HCT116 (cell line): ENCODE results near the gene ACBD7. TPM values are rescaled to one million over a fixed set of nuclear protein-coding genes. Genes with fewer than 3 reads are reported as not detected.

Source experiments
- ATAC-seq: fragments of 200-7000 bp; cut with Tn5 transposase; 2 replicates; pipeline ENCODE4 v1.9.1; 2020; ENCODE audit warnings: mild to moderate bottlenecking, moderate library complexity
- Bru-seq: library from RNA; stranded (reverse); fragments of 400-500 nt; gene quantifications from one replicate; lab custom pipeline; 2021; lab: Mats Ljungman, UMichigan
- BruChase-seq, 2 experiments: library from RNA; stranded (reverse); fragments of 400-500 nt; gene quantifications; one replicate each; lab custom pipeline; 2021; lab: Mats Ljungman, UMichigan
- BruUV-seq: library from RNA; stranded (reverse); fragments of 400-500 nt; replicated peaks from 2 replicates; lab custom pipeline; 2021; lab: Mats Ljungman, UMichigan
- CTCF ChIA-PET: fragments of 300-600 bp; sonication (Branson Sonifier 250); formaldehyde crosslinking; loops from one replicate; lab custom pipeline; 2021; ENCODE audit warnings: antibody characterized with exemption; lab: Charles Lee
- POLR2A ChIA-PET: fragments of 300-600, 350-600 bp; sonication (Branson Sonifier 250); formaldehyde crosslinking; loops from one replicate; lab custom pipeline; 2021; ENCODE audit warnings: antibody characterized with exemption; lab: Charles Lee
- RAD21 ChIA-PET, 2 experiments: fragments of 300-600 bp; sonication (Branson Sonifier 250); formaldehyde crosslinking; loops; one replicate each; lab custom pipeline; 2023; ENCODE audit warnings: low total read pairs in 2 of 2; ENCODE audit not compliant: uncharacterized antibody in 2 of 2, unreplicated experiment in 2 of 2, low non-redundant PET in 1 of 2; lab: Charles Lee
- DNase-seq: peaks from one replicate; pipeline ENCODE4 v3.0.0-alpha.2; 2010; ENCODE audit warnings: low read depth, low spot score
- H2AFZ ChIP-seq: fragments of 200-600 bp; shearing (Covaris generic), sonication (generic); 2 replicates; pipeline ENCODE4 v1.6.1; 2017; ENCODE audit warnings: low read depth, mixed run types, mixed read lengths, antibody characterized with exemption, low read length; ENCODE audit not compliant: poor library complexity, severe bottlenecking
- H3K27ac ChIP-seq: 2 replicates; pipeline ENCODE4 v1.5.1; 2012; ENCODE audit warnings: low read depth, low read length
- H3K27me3 ChIP-seq: fragments of 200-600 bp; sonication (generic); 2 replicates; pipeline ENCODE4 v1.6.1; 2016; ENCODE audit warnings: mixed run types, low read length, mixed read lengths; ENCODE audit not compliant: insufficient read depth
- H3K36me3 ChIP-seq, 2 experiments: fragments of 200-500 bp in 1 of 2; fragments of 200-600 bp in 1 of 2; sonication (Bioruptor generic) in 1 of 2; sonication (generic) in 1 of 2; 2 replicates each; pipeline versions ENCODE4 v1.5.1 to v1.6.1; 2014 to 2016; ENCODE audit warnings: low read length in 2 of 2, inconsistent platforms in 1 of 2, mixed read lengths in 1 of 2, mixed run types in 1 of 2; ENCODE audit not compliant: insufficient read depth in 2 of 2, control insufficient read depth in 1 of 2
- H3K4me1 ChIP-seq, 2 experiments: fragments of 200-600 bp in 1 of 2; sonication (generic) in 1 of 2; 2 replicates each; pipeline versions ENCODE4 v1.5.1 to v1.6.1; 2012 to 2017; ENCODE audit warnings: low read length in 2 of 2, inconsistent platforms in 1 of 2, mild to moderate bottlenecking in 1 of 2, mixed read lengths in 1 of 2, mixed run types in 1 of 2, moderate library complexity in 1 of 2; ENCODE audit not compliant: insufficient read depth in 2 of 2, control insufficient read depth in 1 of 2
- H3K4me2 ChIP-seq: fragments of 200-600 bp; sonication (generic); 2 replicates; pipeline ENCODE4 v1.6.1; 2017; ENCODE audit warnings: mixed run types, low read length, mixed read lengths
- H3K4me3 ChIP-seq, 2 experiments: fragments of 200-600 bp in 1 of 2; sonication (generic) in 1 of 2; replicated peaks in 1 of 2; 2 replicates each; pipeline ENCODE4 v1.5.1; 2011 to 2016; ENCODE audit warnings: low read length in 2 of 2, control low read depth in 1 of 2, low read depth in 1 of 2, mild to moderate bottlenecking in 1 of 2, mixed read lengths in 1 of 2, mixed run types in 1 of 2
- H3K79me2 ChIP-seq: fragments of 200-600 bp; sonication (generic); 2 replicates; pipeline ENCODE4 v1.6.1; 2017; ENCODE audit warnings: mild to moderate bottlenecking, mixed run types, low read length, moderate library complexity, mixed read lengths; ENCODE audit not compliant: insufficient read depth
- H3K9ac ChIP-seq: fragments of 200-600 bp; sonication (generic); 2 replicates; pipeline ENCODE4 v1.6.1; 2016; ENCODE audit warnings: low read length, mixed read lengths
- H3K9me2 ChIP-seq: fragments of 200-600 bp; sonication (generic), shearing (Covaris generic); 2 replicates; pipeline ENCODE4 v1.6.1; 2017; ENCODE audit warnings: mixed run types, mild to moderate bottlenecking, moderate library complexity; ENCODE audit not compliant: insufficient read depth
- H3K9me3 ChIP-seq, 2 experiments: fragments of 200-500 bp in 1 of 2; fragments of 200-600 bp in 1 of 2; sonication (Bioruptor generic) in 1 of 2; sonication (generic) in 1 of 2; 2 replicates each; pipeline ENCODE4 v1.6.1; 2014 to 2017; ENCODE audit warnings: low read length in 2 of 2, mixed read lengths in 2 of 2, inconsistent platforms in 1 of 2, low read depth in 1 of 2, mild to moderate bottlenecking in 1 of 2, mixed run types in 1 of 2, moderate library complexity in 1 of 2; ENCODE audit not compliant: control insufficient read depth in 1 of 2, insufficient read depth in 1 of 2
- H4K20me1 ChIP-seq: fragments of 200-600 bp; sonication (generic), shearing (Covaris generic); 2 replicates; pipeline ENCODE4 v1.6.1; 2017; ENCODE audit warnings: mixed run types, mild to moderate bottlenecking, moderate library complexity; ENCODE audit not compliant: insufficient read depth
- CTCF ChIP-seq, 3 experiments: fragments of 200-600 bp in 1 of 3; sonication (generic) in 1 of 3; IDR thresholded peaks in 2 of 3; conservative IDR thresholded peaks in 1 of 3; 2 replicates each; pipeline ENCODE4 v1.5.1; 2012 to 2017; ENCODE audit warnings: low read depth in 2 of 3, low read length in 2 of 3, antibody characterized with exemption in 1 of 3, borderline replicate concordance in 1 of 3, control low read depth in 1 of 3, mild to moderate bottlenecking in 1 of 3, mixed read lengths in 1 of 3, mixed run types in 1 of 3, moderate library complexity in 1 of 3; ENCODE audit not compliant: insufficient read depth in 1 of 3
- EGR1 ChIP-seq: IDR thresholded peaks from 2 replicates; pipeline ENCODE4 v1.6.1; 2012; ENCODE audit warnings: low read depth
- MAX ChIP-seq: IDR thresholded peaks from 2 replicates; pipeline ENCODE4 v1.6.1; 2012
- POLR2A ChIP-seq: IDR thresholded peaks from 2 replicates; pipeline ENCODE4 v1.7.0; 2011; ENCODE audit warnings: borderline replicate concordance; ENCODE audit not compliant: insufficient read depth, insufficient read length; ENCODE audit errors: extremely low read depth
- SIN3A ChIP-seq: IDR thresholded peaks from 2 replicates; pipeline ENCODE4 v1.6.1; 2012; ENCODE audit warnings: low read depth
- SP1 ChIP-seq: IDR thresholded peaks from 2 replicates; pipeline ENCODE4 v1.6.1; 2012; ENCODE audit warnings: low read depth
- TCF7L2 ChIP-seq: IDR thresholded peaks from 2 replicates; pipeline ENCODE4 v1.7.0; 2011; ENCODE audit warnings: borderline replicate concordance, inconsistent platforms; ENCODE audit not compliant: insufficient read depth, insufficient read length; ENCODE audit errors: extremely low read depth
- ZNF274 ChIP-seq: fragments of 200-500 bp; sonication (Bioruptor generic); IDR thresholded peaks from 2 replicates; pipeline ENCODE4 v1.6.1; 2014; ENCODE audit warnings: mild to moderate bottlenecking, low read depth, low read length, inconsistent platforms
- intact Hi-C: fragments of 100-400 bp; cut with micrococcal nuclease; formaldehyde crosslinking; loops from 2 replicates; pipeline ENCODE4 v1.10.0; 2022
- long read RNA-seq: library from polyadenylated mRNA; unstranded; transcript quantifications from one replicate; pipeline ENCODE4 v2.0.0, GENCODE V29; 2021; ENCODE audit not compliant: unreplicated experiment
- polyA plus RNA-seq: library from polyadenylated mRNA; unstranded; fragments of >200 nt; gene quantifications from 2 replicates; pipeline ENCODE4 v1.2.1, GENCODE V29; 2012; ENCODE audit warnings: missing spikeins
- total RNA-seq: library from RNA; stranded (reverse); gene quantifications from one replicate; pipeline ENCODE4 v1.2.1, GENCODE V29; 2021; ENCODE audit not compliant: unreplicated experiment

ACBD7 gene
- total RNA-seq (3.3 TPM), Bru-seq, nascent RNA (percentile 38 among the genes with signal in this experiment), BruChase-seq, experiment 1, labeled RNA remaining after a 6-hour chase (percentile 49 among the genes with signal in this experiment), BruChase-seq, experiment 2, labeled RNA remaining after a 2-hour chase (percentile 40 among the genes with signal in this experiment)
- polyA plus RNA-seq: 1.5 and 2.5 TPM in 2 replicates
- long read RNA-seq: 0 reads

- peak; percentile 97 for ATAC-seq
- Histone ChIP-seq H3K4me1 (peaks cover 7 to 22% of the 10 kb centered on the region in 2 experiments; a peak in 3 of 4 replicates), H4K20me1 (no peaks in the 10 kb centered on the region), H3K4me3 (peak within 1 kb of the TSS; percentile 64 to 68), H3K9me3 (no peaks in the 10 kb centered on the region), H3K79me2 (no peaks in the 10 kb centered on the region), H3K9me2 (no peaks in the 10 kb centered on the region), H3K4me2 (peak within 1 kb of the TSS; percentile 95), H3K27ac (no peak within 1 kb of the TSS; the same call in 1 of the 2 replicates), H2AFZ (peak within 1 kb of the TSS; percentile 61), H3K36me3 (no peaks in the 10 kb centered on the region), H3K27me3 (no peaks in the 10 kb centered on the region), H3K9ac (peak within 1 kb of the TSS; percentile 45)
- ChIA-PET CTCF (no interaction called here), RAD21 (no interaction called here), POLR2A (no interaction called here)
- BruUV-seq: no TSS peak
- DNase-seq: peak; percentile 52
- TF ChIP-seq ZNF274: no peak
- peak; percentile 92 for TF ChIP-seq MAX
- peak; percentile 77; the same call in 1 of the 2 replicates for TF ChIP-seq SP1
- peak; percentile 88 for TF ChIP-seq TCF7L2
- peak in 1 of 3 experiments; percentile 36; a peak in 3 of 6 replicates for TF ChIP-seq CTCF (IDR thresholded peaks at IDR 0.05 in 2 of 3, conservative IDR thresholded peaks at IDR 0.05 in 1 of 3; ENCODE audit: borderline replicate concordance in 1 of 3, insufficient read depth in 1 of 3, low read depth in 2 of 3, low read length in 2 of 3)
- peak; percentile 69 for TF ChIP-seq SIN3A
- TF ChIP-seq EGR1: peak; percentile 89
- no peak for TF ChIP-seq POLR2A
- intact Hi-C loops: no loop called here
Measured at GRCh38 chr10:15088428-15089261, at the start of gene ACBD7. ACBD7 (minus strand) TSS chr10:15088776; CDS start chr10:15088728, 48 bp downstream.
